AG04449 (cell line): Measurements from ENCODE around the gene ADAMTSL1.

Experiments
- CTCF ChIA-PET: fragments of 350-600 bp; formaldehyde crosslinking; extraction: SDS; loops from one replicate; lab custom pipeline; 2021; ENCODE audit warnings: antibody characterized with exemption; lab: Yijun Ruan, JAX
- POLR2A ChIA-PET: fragments of 400-600, 350-600 bp; formaldehyde crosslinking; extraction: SDS; loops from one replicate; lab custom pipeline; 2020; ENCODE audit warnings: antibody characterized with exemption, inconsistent platforms; lab: Yijun Ruan, JAX
- DNase-seq: peaks from one replicate; pipeline ENCODE4 v3.0.0-alpha.2; 2010; ENCODE audit warnings: low read depth, low spot score
- H3K4me3 ChIP-seq: 2 replicates; pipeline ENCODE4 v1.5.1; 2011; ENCODE audit warnings: low read depth, mild to moderate bottlenecking, control low read depth, low read length
- TF ChIP-seq, protein P1 (sequence below): IDR thresholded peaks from one replicate; pipeline ENCODE4 v1.5.1; 2011; ENCODE audit warnings: mild to moderate bottlenecking, moderate library complexity, low read length, control low read depth, inconsistent platforms; ENCODE audit not compliant: insufficient read depth; ENCODE audit errors: missing control alignments

The ADAMTSL1 gene

DNA sequence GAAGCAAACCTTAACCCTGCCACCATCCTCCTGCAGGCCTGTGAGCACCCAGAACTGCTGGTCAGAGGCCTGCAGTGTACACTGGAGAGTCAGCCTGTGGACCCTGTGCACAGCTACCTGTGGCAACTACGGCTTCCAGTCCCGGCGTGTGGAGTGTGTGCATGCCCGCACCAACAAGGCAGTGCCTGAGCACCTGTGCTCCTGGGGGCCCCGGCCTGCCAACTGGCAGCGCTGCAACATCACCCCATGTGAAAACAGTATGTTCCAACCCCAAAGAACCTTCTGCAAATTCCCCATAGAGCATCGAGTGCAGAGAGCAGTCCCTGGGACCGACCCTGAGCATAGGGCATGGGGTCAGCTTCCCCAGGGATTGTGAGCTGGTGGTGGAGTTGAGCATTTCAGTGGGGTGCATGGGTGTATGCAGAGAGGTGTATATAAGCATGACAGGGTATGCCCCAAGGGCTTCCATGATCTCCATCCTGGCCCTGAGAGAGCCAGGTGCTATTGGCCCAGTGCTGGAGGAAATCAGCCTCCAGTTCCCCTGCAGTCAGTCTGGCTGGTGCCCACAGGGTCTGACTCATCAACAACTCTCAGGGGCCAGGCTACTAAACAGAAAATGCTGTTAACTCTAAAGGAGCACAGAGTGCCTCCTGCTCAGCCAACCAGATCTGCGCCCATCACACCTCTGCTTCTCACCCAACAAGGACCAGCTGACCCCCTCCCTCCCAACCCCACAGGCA lies 432.9 kb downstream of the ADAMTSL1 start:
- H3K4me3 ChIP-seq: no peak overlapping the region
- POLR2A ChIA-PET: no interaction called here
- TF ChIP-seq, protein P1, sequence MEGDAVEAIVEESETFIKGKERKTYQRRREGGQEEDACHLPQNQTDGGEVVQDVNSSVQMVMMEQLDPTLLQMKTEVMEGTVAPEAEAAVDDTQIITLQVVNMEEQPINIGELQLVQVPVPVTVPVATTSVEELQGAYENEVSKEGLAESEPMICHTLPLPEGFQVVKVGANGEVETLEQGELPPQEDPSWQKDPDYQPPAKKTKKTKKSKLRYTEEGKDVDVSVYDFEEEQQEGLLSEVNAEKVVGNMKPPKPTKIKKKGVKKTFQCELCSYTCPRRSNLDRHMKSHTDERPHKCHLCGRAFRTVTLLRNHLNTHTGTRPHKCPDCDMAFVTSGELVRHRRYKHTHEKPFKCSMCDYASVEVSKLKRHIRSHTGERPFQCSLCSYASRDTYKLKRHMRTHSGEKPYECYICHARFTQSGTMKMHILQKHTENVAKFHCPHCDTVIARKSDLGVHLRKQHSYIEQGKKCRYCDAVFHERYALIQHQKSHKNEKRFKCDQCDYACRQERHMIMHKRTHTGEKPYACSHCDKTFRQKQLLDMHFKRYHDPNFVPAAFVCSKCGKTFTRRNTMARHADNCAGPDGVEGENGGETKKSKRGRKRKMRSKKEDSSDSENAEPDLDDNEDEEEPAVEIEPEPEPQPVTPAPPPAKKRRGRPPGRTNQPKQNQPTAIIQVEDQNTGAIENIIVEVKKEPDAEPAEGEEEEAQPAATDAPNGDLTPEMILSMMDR: no peak
- no peak for DNase-seq
- CTCF ChIA-PET: no interaction called here

DNA sequence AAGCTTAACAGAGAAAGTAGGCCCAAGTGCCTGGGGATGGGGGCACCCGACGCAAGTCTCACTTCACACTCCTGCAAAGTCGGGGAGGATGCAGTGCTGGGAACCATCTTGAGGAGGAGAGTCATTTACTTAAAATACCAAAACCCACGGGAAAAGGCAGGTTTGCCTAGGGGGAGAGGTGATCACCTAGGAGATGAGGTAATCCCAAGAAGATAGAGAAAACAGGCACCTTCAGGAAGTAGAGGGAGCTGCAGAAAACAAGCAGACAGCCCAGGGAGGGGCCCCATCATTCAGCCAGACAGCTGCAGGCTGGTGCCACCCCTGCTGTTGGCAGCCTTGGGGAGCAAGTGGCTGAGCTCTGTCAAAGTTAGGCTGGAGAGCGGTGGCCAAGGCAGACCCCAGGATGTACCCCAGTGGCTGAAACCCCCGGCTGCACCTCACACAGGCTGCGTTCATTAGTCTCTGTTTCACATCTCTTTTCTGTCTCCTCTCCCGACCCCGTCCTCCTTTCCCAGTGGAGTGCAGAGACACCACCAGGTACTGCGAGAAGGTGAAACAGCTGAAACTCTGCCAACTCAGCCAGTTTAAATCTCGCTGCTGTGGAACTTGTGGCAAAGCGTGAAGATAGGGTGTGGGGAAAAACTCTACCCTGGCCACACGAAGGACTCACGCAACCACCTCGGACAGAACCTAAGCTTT lies 434.1 kb downstream of the ADAMTSL1 start:
- no peak for DNase-seq
- H3K4me3 ChIP-seq: no peak overlapping the region
- ChIA-PET POLR2A (no interaction called here), CTCF (interaction anchor here (1.0 to 1.3 kb wide), 3 partner anchors 11 to 25 kb away, joined by 3 to 5 read pairs (median 3); no protein-coding TSS in a partner anchor)
- TF ChIP-seq, protein P1: no peak

DNA sequence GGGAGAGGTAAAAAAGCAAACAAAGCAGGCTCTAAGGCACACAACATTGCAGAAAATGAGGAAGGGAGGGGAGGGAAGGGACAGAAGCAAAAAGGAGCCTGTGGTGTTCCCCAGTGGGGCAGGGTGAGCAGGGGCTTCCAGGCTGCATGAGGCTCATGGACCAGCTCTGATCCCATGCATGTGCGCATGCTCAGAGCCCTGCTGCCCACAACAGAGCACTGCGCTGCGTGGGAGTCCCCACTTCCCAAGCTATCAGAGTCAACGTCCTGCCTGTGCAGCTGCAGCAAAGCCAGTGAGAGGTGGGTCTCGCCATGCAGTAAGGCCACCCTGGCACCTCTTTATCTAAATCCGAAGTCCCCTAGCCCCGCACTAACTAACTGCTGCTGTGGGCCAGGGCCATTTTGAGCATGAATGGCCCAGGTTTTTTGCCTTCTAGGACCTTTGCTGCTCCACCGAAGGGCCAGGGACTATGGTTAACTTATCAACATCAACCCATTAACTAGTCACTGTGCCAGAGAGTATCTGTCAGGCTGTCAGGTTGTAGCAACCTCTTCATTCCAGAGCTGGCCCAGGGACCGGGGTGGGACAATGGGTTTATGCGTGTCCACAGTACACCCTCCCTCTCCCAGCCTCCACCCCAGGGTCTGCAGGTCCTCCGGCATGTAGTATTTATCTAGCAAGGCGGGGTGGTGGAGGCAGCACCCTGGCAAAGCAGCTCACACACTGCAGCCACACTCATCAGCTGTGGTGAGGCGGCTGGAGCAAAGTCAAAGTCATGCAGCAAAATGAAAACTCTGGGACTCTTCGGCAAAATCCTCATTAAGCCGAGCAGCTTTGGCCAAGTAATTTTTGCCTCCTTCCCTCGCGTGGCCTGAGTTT lies 435.4 kb downstream of the ADAMTSL1 start:
- no peak for DNase-seq

DNA sequence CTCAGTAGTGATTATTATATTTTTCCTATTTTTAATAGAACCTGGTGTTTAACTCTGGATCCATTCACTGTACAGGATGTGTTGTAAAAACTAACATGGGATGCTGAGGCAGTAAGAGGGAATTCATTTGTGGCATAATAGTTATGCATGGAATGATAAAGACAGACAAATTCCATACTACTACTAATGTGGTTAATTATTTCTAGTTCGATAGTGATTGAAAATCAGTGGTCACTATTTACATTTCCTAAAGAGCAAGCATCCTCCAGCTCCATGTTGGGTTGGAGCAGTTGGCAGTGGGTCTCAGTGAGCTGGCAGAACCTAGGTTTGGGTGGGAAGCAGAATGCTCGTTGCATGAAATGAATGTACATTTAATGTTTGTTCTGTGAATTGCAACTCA lies 436.5 kb downstream of the ADAMTSL1 start:
- no peak for DNase-seq
- no peak overlapping the region for H3K4me3 ChIP-seq
- CTCF ChIA-PET: interaction anchor here (1.8 kb wide), 1 partner anchor 118 kb away, joined by 4 read pairs; no protein-coding TSS in a partner anchor
- POLR2A ChIA-PET: interaction anchor here (1.5 kb wide), 1 partner anchor 18 kb away, joined by 3 read pairs; no protein-coding TSS in a partner anchor
- TF ChIP-seq, protein P1: no peak

More for the DNA sequence above, 435.4 kb downstream of the ADAMTSL1 start:
- POLR2A ChIA-PET: no interaction called here
- CTCF ChIA-PET: interaction anchor here (1.0 to 1.2 kb wide), 2 partner anchors 11 to 27 kb away, joined by 3 to 5 read pairs; no protein-coding TSS in a partner anchor
- TF ChIP-seq, protein P1: no peak
- no peak overlapping the region for H3K4me3 ChIP-seq

DNA sequence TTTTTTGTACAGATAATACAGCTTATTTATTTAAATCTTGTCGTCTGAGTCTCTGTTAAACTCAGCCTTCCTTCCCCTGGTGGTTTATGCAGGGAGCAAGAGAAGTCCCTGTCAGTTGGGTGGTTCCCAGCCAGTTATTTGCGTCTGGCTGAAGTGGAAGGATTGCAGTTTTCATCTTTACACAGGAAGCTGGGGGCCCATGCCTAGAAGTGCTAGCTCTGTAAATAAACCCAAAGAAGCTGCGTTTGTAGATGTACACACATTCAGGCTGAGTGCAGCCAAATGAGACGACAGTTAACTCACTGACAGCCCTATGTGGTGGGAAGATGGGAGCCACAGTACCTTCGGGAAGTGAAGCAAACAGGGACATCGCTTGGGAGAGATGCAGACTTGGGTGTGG lies 437.0 kb downstream of the ADAMTSL1 start:
- TF ChIP-seq, protein P1: no peak
- ChIA-PET POLR2A (interaction anchor here (1.5 kb wide), 1 partner anchor 18 kb away, joined by 3 read pairs; no protein-coding TSS in a partner anchor), CTCF (interaction anchor here (1.8 kb wide), 1 partner anchor 118 kb away, joined by 4 read pairs; no protein-coding TSS in a partner anchor)
- DNase-seq: no peak
- H3K4me3 ChIP-seq: no peak overlapping the region
